Measurements from ENCODE around the gene CLPTM1L. TPM values are rescaled to one million over a fixed set of nuclear protein-coding genes. Genes with fewer than 3 reads are reported as not detected.

CLPTM1L gene
- total RNA-seq, 4 donors from 2014 or later: 96.9 to 139 (median 126) TPM

- H3K4me3 ChIP-seq: no peak overlapping the region
- no peaks in the 10 kb centered on the region for H3K9me3 ChIP-seq
- H3K36me3 ChIP-seq: no peaks in the 10 kb centered on the region
- DNase-seq (ENCODE audit: extremely low spot score): no peak
- TF ChIP-seq EP300 (IDR thresholded peaks at IDR 0.05) (no peak), POLR2AphosphoS5 (IDR thresholded peaks at IDR 0.05) (no peak), POLR2A (IDR thresholded peaks at IDR 0.05; ENCODE audit: low read depth) (no peak), CTCF (IDR thresholded peaks at IDR 0.05) (no peak)
- H3K4me1 ChIP-seq: peaks cover 2% of the 10 kb centered on the region in 4 donors
- H3K27ac ChIP-seq (replicated peaks in 1 of 4): no peak overlapping the region
- intact Hi-C loops (cut with DNase I): no loop called here
- WGBS: 74% methylated on average over 4 of the region's 4 CpGs
- H3K27me3 ChIP-seq: no peaks in the 10 kb centered on the region
Observed at GRCh38 chr5:1351156-1351555, 6.3 kb upstream of the CLPTM1L start.

GRCh38 chr5:1349246-1349645, 4.3 kb upstream of the CLPTM1L start:
- H3K4me1 ChIP-seq: peaks cover 10 to 14% (median 13%) of the 10 kb centered on the region in 4 donors
- H3K4me3 ChIP-seq: no peak overlapping the region
- WGBS: 39% methylated on average over 12 of the region's 12 CpGs
- no peak for DNase-seq (ENCODE audit: extremely low spot score)
- no peaks in the 10 kb centered on the region for H3K9me3 ChIP-seq
- intact Hi-C loops (cut with DNase I): loop anchor here (10.0 kb wide), 2 partner anchors 296 to 456 kb away; partner anchors contain the start of gene NDUFS6
- H3K36me3 ChIP-seq: no peaks in the 10 kb centered on the region
- TF ChIP-seq POLR2AphosphoS5 (IDR thresholded peaks at IDR 0.05): no peak
- TF ChIP-seq POLR2A (IDR thresholded peaks at IDR 0.05; ENCODE audit: low read depth): no peak
- TF ChIP-seq EP300 (IDR thresholded peaks at IDR 0.05): no peak
- TF ChIP-seq CTCF (IDR thresholded peaks at IDR 0.05): no peak
- H3K27me3 ChIP-seq: no peaks in the 10 kb centered on the region
- no peak overlapping the region for H3K27ac ChIP-seq (replicated peaks in 1 of 4)

- 57% methylated on average over 1 of the region's 1 CpG for WGBS
- TF ChIP-seq CTCF (IDR thresholded peaks at IDR 0.05): no peak
- no peak for TF ChIP-seq EP300 (IDR thresholded peaks at IDR 0.05)
- no peak for TF ChIP-seq POLR2A (IDR thresholded peaks at IDR 0.05; ENCODE audit: low read depth)
- no peak for TF ChIP-seq POLR2AphosphoS5 (IDR thresholded peaks at IDR 0.05)
- H3K9me3 ChIP-seq: no peaks in the 10 kb centered on the region
- H3K27me3 ChIP-seq: no peaks in the 10 kb centered on the region
- DNase-seq (ENCODE audit: extremely low spot score): no peak
- no peak overlapping the region for H3K27ac ChIP-seq (replicated peaks in 1 of 4)
- H3K36me3 ChIP-seq: no peaks in the 10 kb centered on the region
- no peak overlapping the region for H3K4me3 ChIP-seq
- H3K4me1 ChIP-seq: peaks cover 11 to 17% (median 16%) of the 10 kb centered on the region in 4 donors
- intact Hi-C loops (cut with DNase I): loop anchor here (10.0 kb wide), 2 partner anchors 296 to 456 kb away; partner anchors contain the start of gene NDUFS6
Observed at GRCh38 chr5:1348986-1349245, 4.0 kb upstream of the CLPTM1L start.

GRCh38 chr5:1347571-1347970, 2.7 kb upstream of the CLPTM1L start:
- intact Hi-C loops (cut with DNase I): loop anchor here (10.0 kb wide), 2 partner anchors 297 to 457 kb away; partner anchors contain the start of gene NDUFS6
- H3K36me3 ChIP-seq: peaks cover under 1 to 9% (median 6%) of the 10 kb centered on the region in 4 donors
- no peak overlapping the region for H3K27ac ChIP-seq (replicated peaks in 1 of 4)
- TF ChIP-seq POLR2A (IDR thresholded peaks at IDR 0.05; ENCODE audit: low read depth) (no peak), EP300 (IDR thresholded peaks at IDR 0.05) (no peak), CTCF (IDR thresholded peaks at IDR 0.05) (no peak), POLR2AphosphoS5 (IDR thresholded peaks at IDR 0.05) (no peak)
- no peak for DNase-seq (ENCODE audit: extremely low spot score)
- peaks cover 18 to 31% (median 28%) of the 10 kb centered on the region in 4 donors for H3K4me1 ChIP-seq
- H3K27me3 ChIP-seq: no peaks in the 10 kb centered on the region
- WGBS: 51% methylated on average over 9 of the region's 10 CpGs
- no peak overlapping the region for H3K4me3 ChIP-seq
- no peaks in the 10 kb centered on the region for H3K9me3 ChIP-seq
